ENCODE measurements around the gene ZKSCAN4.

ZKSCAN4 gene

GRCh38 chr6:28200020-28200419 is 52.0 kb downstream of the ZKSCAN4 start:
- TF ChIP-seq CREB1 (IDR thresholded peaks at IDR 0.05; ENCODE audit: low read depth) = no peak
- no peak for TF ChIP-seq REST (IDR thresholded peaks at IDR 0.05; ENCODE audit: low read depth)
- TF ChIP-seq ZBTB7A (IDR thresholded peaks at IDR 0.05; ENCODE audit: low read depth) = no peak
- TF ChIP-seq USF1 (IDR thresholded peaks at IDR 0.05) = no peak
- no peak for TF ChIP-seq EP300 (IDR thresholded peaks at IDR 0.05; ENCODE audit: borderline replicate concordance)
- TF ChIP-seq TCF12 (IDR thresholded peaks at IDR 0.05; ENCODE audit: low read depth) = no peak
- TF ChIP-seq NFIC (IDR thresholded peaks at IDR 0.05) = no peak
- TF ChIP-seq TEAD4 (IDR thresholded peaks at IDR 0.05) = no peak
- no peak for TF ChIP-seq FOXM1 (IDR thresholded peaks at IDR 0.05; ENCODE audit: borderline replicate concordance, low read depth)
- no peak for TF ChIP-seq EGR1 (IDR thresholded peaks at IDR 0.05)
- TF ChIP-seq MAX (IDR thresholded peaks at IDR 0.05) = no peak
- no peak for TF ChIP-seq CEBPB (IDR thresholded peaks at IDR 0.05)
